Measurements from ENCODE around the gene AMBP. TPM values are rescaled to one million over a fixed set of nuclear protein-coding genes. Genes with fewer than 3 reads are reported as not detected.

The AMBP gene
- total RNA-seq, 2 donors from 2014 or later, result 53.4 to 307 TPM

- Histone ChIP-seq H3K36me3 (replicated peaks in 1 of 2; ENCODE audit: insufficient read depth in 1 of 2, low read depth in 2 of 2) (peaks cover 6 to 7% of the 10 kb centered on the region in 2 donors), H3K4me3 (no peak overlapping the region), H3K4me1 (no peaks in the 10 kb centered on the region), H3K9me3 (no peaks in the 10 kb centered on the region), H3K27ac (no peak overlapping the region), H3K27me3 (no peaks in the 10 kb centered on the region)
- ATAC-seq, result no peak
- peak in 2 of 4 donors; percentile 1 to 9 for DNase-seq
- intact Hi-C loops (cut with DNase I), result loop anchor here (10.0 kb wide), 1 partner anchor 221 kb away; no protein-coding TSS in a partner anchor
- 91 to 97% methylated on average over 18 of the region's 18 CpGs for WGBS, 2 donors
- TF ChIP-seq POLR2A (IDR thresholded peaks at IDR 0.05) (no peak), CTCF (IDR thresholded peaks at IDR 0.05) (no peak)
Measured at GRCh38 chr9:114035845-114036801, 42.0 kb downstream of the AMBP start.

GRCh38 chr9:114035221-114035844 lies 42.8 kb downstream of the AMBP start:
- Histone ChIP-seq H3K4me1 (no peaks in the 10 kb centered on the region), H3K9me3 (no peaks in the 10 kb centered on the region), H3K4me3 (no peak overlapping the region), H3K36me3 (replicated peaks in 1 of 2; ENCODE audit: insufficient read depth in 1 of 2, low read depth in 2 of 2) (peaks cover 6 to 7% of the 10 kb centered on the region in 2 donors), H3K27me3 (no peaks in the 10 kb centered on the region), H3K27ac (no peak overlapping the region)
- no peak for TF ChIP-seq CTCF (IDR thresholded peaks at IDR 0.05)
- TF ChIP-seq POLR2A (IDR thresholded peaks at IDR 0.05), result no peak
- intact Hi-C loops (cut with DNase I), result loop anchor here (10.0 kb wide), 1 partner anchor 221 kb away; no protein-coding TSS in a partner anchor
- WGBS, 2 donors, result 92 to 97% methylated on average over 17 of the region's 17 CpGs
- ATAC-seq (no peak), DNase-seq (peak in 2 of 4 donors; percentile 2 to 4)

GRCh38 chr9:114034661-114035062 lies 43.4 kb downstream of the AMBP start:
- no peaks in the 10 kb centered on the region for H3K27me3 ChIP-seq
- peaks cover 6 to 7% of the 10 kb centered on the region in 2 donors for H3K36me3 ChIP-seq (replicated peaks in 1 of 2; ENCODE audit: insufficient read depth in 1 of 2, low read depth in 2 of 2)
- TF ChIP-seq CTCF (IDR thresholded peaks at IDR 0.05), result no peak
- no peak for TF ChIP-seq POLR2A (IDR thresholded peaks at IDR 0.05)
- DNase-seq (peak in 3 of 4 donors; percentile 1 to 7 (median 6)), ATAC-seq (no peak)
- H3K4me3 ChIP-seq, result no peak overlapping the region
- 83 to 91% methylated on average over 3 to 4 of the region's 4 CpGs for WGBS, 2 donors
- H3K4me1 ChIP-seq, result no peaks in the 10 kb centered on the region
- H3K27ac ChIP-seq, result no peak overlapping the region
- no peaks in the 10 kb centered on the region for H3K9me3 ChIP-seq
- intact Hi-C loops (cut with DNase I), result loop anchor here (10.0 kb wide), 1 partner anchor 220 kb away; no protein-coding TSS in a partner anchor

DNA sequence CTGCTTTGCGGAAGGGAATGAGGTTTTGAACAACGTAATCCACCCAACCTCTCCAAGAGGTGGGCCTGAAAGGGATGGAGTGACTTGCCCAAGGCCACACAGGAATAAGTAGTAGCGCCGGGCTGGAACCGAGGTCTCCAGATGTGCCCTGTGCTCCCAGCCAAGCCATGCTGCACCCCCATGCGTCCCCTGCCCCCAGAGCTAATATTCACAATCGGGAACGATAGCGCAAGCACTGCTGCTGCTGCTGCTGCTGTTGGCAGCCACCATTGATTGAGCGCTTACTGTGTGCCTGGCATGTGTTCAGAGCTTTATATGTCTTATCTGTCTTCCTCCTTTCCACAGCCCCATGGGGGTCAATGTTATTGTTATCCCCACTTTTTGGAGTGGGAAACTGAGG lies 43.9 kb downstream of the AMBP start:
- intact Hi-C loops (cut with DNase I), result loop anchor here (10.0 kb wide), 1 partner anchor 219 kb away; no protein-coding TSS in a partner anchor
- Histone ChIP-seq H3K36me3 (replicated peaks in 1 of 2; ENCODE audit: insufficient read depth in 1 of 2, low read depth in 2 of 2) (peaks cover 6 to 7% of the 10 kb centered on the region in 2 donors), H3K27me3 (no peaks in the 10 kb centered on the region), H3K9me3 (no peaks in the 10 kb centered on the region), H3K27ac (no peak overlapping the region), H3K4me1 (no peaks in the 10 kb centered on the region), H3K4me3 (no peak overlapping the region)
- ATAC-seq (no peak), DNase-seq (peak in 3 of 4 donors; percentile 3 to 5 (median 3))
- WGBS, 2 donors, result 96 to 99% methylated on average over 7 to 10 of the region's 10 CpGs
- TF ChIP-seq CTCF (IDR thresholded peaks at IDR 0.05) (no peak), POLR2A (IDR thresholded peaks at IDR 0.05) (no peak)
